ENCODE results near the gene IFNGR1.
"Not testable (repeated sequence)": the region's sequence is repeated elsewhere in the genome, so short reads cannot be mapped to it uniquely, and the experiment has no call there.

IFNGR1 gene

GRCh38 chr6:137218917-137219663, at the start of gene IFNGR1:
Gene IFNGR1 (minus strand): TSS chr6:137219385. CDS start chr6:137219327, 58 bp downstream.
- peak; percentile 95 to 98 for DNase-seq (ENCODE audit: low read depth in 2 of 2)

- no peak for DNase-seq (ENCODE audit: low read depth in 2 of 2)
Observed at GRCh38 chr6:137268911-137269310, 49.7 kb upstream of the IFNGR1 start.

GRCh38 chr6:137266309-137266586, 47.1 kb upstream of the IFNGR1 start:
- no peak for DNase-seq (ENCODE audit: low read depth in 2 of 2)

- DNase-seq (ENCODE audit: low read depth in 2 of 2), result no peak
Observed at GRCh38 chr6:137265561-137266308, 46.5 kb upstream of the IFNGR1 start.

- no peak for DNase-seq (ENCODE audit: low read depth in 2 of 2)
Observed at GRCh38 chr6:137264311-137265075, 45.3 kb upstream of the IFNGR1 start.

GRCh38 chr6:137261761-137262160, 42.6 kb upstream of the IFNGR1 start:
- DNase-seq (ENCODE audit: low read depth in 2 of 2), result no peak

- no peak for DNase-seq (ENCODE audit: low read depth in 2 of 2)
Observed at GRCh38 chr6:137261361-137261760, 42.2 kb upstream of the IFNGR1 start.

- DNase-seq (ENCODE audit: low read depth in 2 of 2), result no peak
Observed at GRCh38 chr6:137260217-137260616, 41.0 kb upstream of the IFNGR1 start.

GRCh38 chr6:137259349-137259748, 40.2 kb upstream of the IFNGR1 start:
- DNase-seq (ENCODE audit: low read depth in 2 of 2), result no peak

- DNase-seq (ENCODE audit: low read depth in 2 of 2), result no peak
Observed at GRCh38 chr6:137258170-137258569, 39.0 kb upstream of the IFNGR1 start.

GRCh38 chr6:137256350-137257103, 37.3 kb upstream of the IFNGR1 start:
- DNase-seq (ENCODE audit: low read depth in 2 of 2), result no peak

GRCh38 chr6:137254966-137255365, 35.8 kb upstream of the IFNGR1 start:
- no peak for DNase-seq (ENCODE audit: low read depth in 2 of 2)

- not testable (repeated sequence) for DNase-seq (ENCODE audit: low read depth in 2 of 2)
Observed at GRCh38 chr6:137254430-137254829, 35.2 kb upstream of the IFNGR1 start.

GRCh38 chr6:137248702-137249101, 29.5 kb upstream of the IFNGR1 start:
- DNase-seq (ENCODE audit: low read depth in 2 of 2), result no peak

GRCh38 chr6:137247724-137248123, 28.5 kb upstream of the IFNGR1 start:
- no peak for DNase-seq (ENCODE audit: low read depth in 2 of 2)

GRCh38 chr6:137246791-137247202, 27.6 kb upstream of the IFNGR1 start:
- DNase-seq (ENCODE audit: low read depth in 2 of 2), result no peak

- no peak for DNase-seq (ENCODE audit: low read depth in 2 of 2)
Observed at GRCh38 chr6:137246164-137246563, 27.0 kb upstream of the IFNGR1 start.

- DNase-seq (ENCODE audit: low read depth in 2 of 2), result no peak
Observed at GRCh38 chr6:137241481-137242038, 22.4 kb upstream of the IFNGR1 start.

- no peak for DNase-seq (ENCODE audit: low read depth in 2 of 2)
Observed at GRCh38 chr6:137240168-137240567, 21.0 kb upstream of the IFNGR1 start.

GRCh38 chr6:137237413-137238170, 18.4 kb upstream of the IFNGR1 start:
- DNase-seq (ENCODE audit: low read depth in 2 of 2), result no peak

Data from stimulated activated CD4-positive, alpha-beta T cell treated with anti-CD3 and anti-CD28 coated beads, Interleukin-4, amount 100 ng/mL, for 48 hours (primary cell).